Spleen (tissue), 11 donors: ENCODE measurements around the gene NUDT14. TPM values are rescaled to one million over a fixed set of nuclear protein-coding genes. Genes with fewer than 3 reads are reported as not detected.

ENCODE experiments used
- DNase-seq: peaks from one replicate; pipeline ENCODE4 v3.0.0-alpha.2; 2020
- H3K27ac ChIP-seq, 8 donors: fragments of 200-600 bp; sonication (generic) in 7 of 8; 1 replicate in 4 of 8; 2 replicates in 4 of 8; pipeline versions ENCODE4 v1.5.0 to v1.8.0; 2016 to 2021; ENCODE audit warnings: inconsistent platforms in 4 of 8, mild to moderate bottlenecking in 4 of 8, moderate library complexity in 1 of 8
- H3K27me3 ChIP-seq, 7 donors: fragments of 200-600 bp; sonication (generic) in 6 of 7; replicated peaks in 1 of 7; 1 replicate in 4 of 7; 2 replicates in 3 of 7; pipeline versions ENCODE4 v1.5.0 to v1.8.0; 2016 to 2021; ENCODE audit warnings: inconsistent platforms in 3 of 7, mild to moderate bottlenecking in 1 of 7
- H3K36me3 ChIP-seq, 6 donors: fragments of 200-600 bp; sonication (generic) in 5 of 6; 1 replicate in 4 of 6; 2 replicates in 2 of 6; pipeline versions ENCODE4 v1.5.0 to v1.8.0; 2016 to 2021; ENCODE audit warnings: inconsistent platforms in 2 of 6
- H3K4me1 ChIP-seq, 6 donors: fragments of 200-600 bp; sonication (generic) in 5 of 6; 1 replicate in 3 of 6; 2 replicates in 3 of 6; pipeline versions ENCODE4 v1.5.0 to v1.8.0; 2016 to 2021; ENCODE audit warnings: inconsistent platforms in 3 of 6
- H3K4me3 ChIP-seq, 8 donors: fragments of 200-600 bp; sonication (generic) in 7 of 8; 1 replicate in 4 of 8; 2 replicates in 4 of 8; pipeline versions ENCODE4 v1.5.0 to v1.8.0; 2016 to 2021; ENCODE audit warnings: inconsistent platforms in 4 of 8, mild to moderate bottlenecking in 4 of 8, moderate library complexity in 2 of 8
- H3K9me3 ChIP-seq, 8 donors: fragments of 200-600 bp; sonication (generic) in 7 of 8; 1 replicate in 4 of 8; 2 replicates in 4 of 8; pipeline versions ENCODE4 v1.5.0 to v1.8.0; 2016 to 2021; ENCODE audit warnings: inconsistent platforms in 4 of 8
- CTCF ChIP-seq, 11 experiments: fragments of 200-600 bp in 7 of 11; fragments of 450-650 bp in 4 of 11; sonication (generic) in 4 of 11; IDR thresholded peaks in 8 of 11; conservative IDR thresholded peaks in 3 of 11; 1 replicate in 7 of 11; 2 replicates in 4 of 11; pipeline versions ENCODE4 v1.4.0 to v1.8.0; 2016 to 2021; ENCODE audit warnings: antibody characterized with exemption in 11 of 11, inconsistent platforms in 4 of 11, mild to moderate bottlenecking in 1 of 11
- POLR2A ChIP-seq, 3 donors: fragments of 450-650 bp; IDR thresholded peaks; one replicate each; pipeline ENCODE4 v1.5.1; 2017; ENCODE audit warnings: antibody characterized with exemption in 3 of 3, mild to moderate bottlenecking in 1 of 3
- POLR2AphosphoS5 ChIP-seq, 3 donors: sonication (generic); formaldehyde crosslinking; IDR thresholded peaks; one replicate each; pipeline ENCODE4 v1.5.1; 2017; ENCODE audit warnings: antibody characterized with exemption in 3 of 3
- WGBS, 5 donors: extraction: QIAGEN DNeasy Blood & Tissue Kit in 3 of 5; methylation state at CpG; one replicate each; pipeline versions ENCODE4 v1.1.5 to v1.1.7; 2013 to 2018; 5-methylcytosine and 5-hydroxymethylcytosine counted together
- intact Hi-C: fragments of 100-400 bp; cut with DNase I; formaldehyde crosslinking; loops from one replicate; pipeline ENCODE4 v1.15.0; 2023; ENCODE audit warnings: low total_unique reads
- polyA plus RNA-seq, 3 donors: library from polyadenylated mRNA; stranded (reverse); fragments of 200-250 nt; gene quantifications; one replicate each; pipeline ENCODE4 v1.2.1, GENCODE V29; 2013
- total RNA-seq, 7 donors: library from RNA; depleted of rRNA in 3 of 7; stranded (reverse); fragments of >200 nt in 3 of 7; fragmentation: NEBNext Ultra II Directional in 4 of 7; extraction: Animal tissue kit (Norgen Biotek cat#: 25700) in 4 of 7; gene quantifications; one replicate each; pipeline versions ENCODE4 v1.1.0 to v1.2.1, GENCODE V29; 2016 to 2021
- donor health status: healthy with polysubstance abuse.
- donor health status: DM: no; HTN: no; CAD: no; lungs with moderate emphysema.
- donor health status: DM: no; HTN: no; CAD: no.
- donor health status: Bipolar disorder and iron deficiency.
- donor health status: healthy.
- donor health status: DM: no; HTN: no; CAD: no.
- donor health status: DM: yes; HTN: yes; CAD: no.

Gene NUDT14
- total and polyA plus RNA-seq, 10 donors: 10.1 to 31.1 (median 21.5) TPM

GRCh38 chr14:105195051-105195450 lies 13.9 kb upstream of the NUDT14 start:
- H3K9me3 ChIP-seq: no peaks in the 10 kb centered on the region
- H3K36me3 ChIP-seq: no peaks in the 10 kb centered on the region
- H3K27ac ChIP-seq: peak overlapping the region in 3 of 8 donors; percentile 51 to 57 (median 54)
- H3K27me3 ChIP-seq: peaks cover 0 to 88% (median 34%) of the 10 kb centered on the region in 7 donors
- intact Hi-C loops: no loop called here
- no peak overlapping the region for H3K4me3 ChIP-seq
- peaks cover 22 to 74% (median 57%) of the 10 kb centered on the region in 6 donors for H3K4me1 ChIP-seq
- WGBS, 5 donors: 65 to 81% (median 79%) methylated on average over 4 to 10 of the region's 10 CpGs
- TF ChIP-seq POLR2AphosphoS5 (IDR thresholded peaks at IDR 0.05): no peak
- no peak for TF ChIP-seq POLR2A (IDR thresholded peaks at IDR 0.05)
- no peak for TF ChIP-seq CTCF (IDR thresholded peaks at IDR 0.05 in 8 of 11, conservative IDR thresholded peaks at IDR 0.05 in 3 of 11)
- DNase-seq: no peak

- Histone ChIP-seq H3K27ac (peak overlapping the region in 4 of 8 donors; percentile 15 to 57 (median 39)), H3K4me1 (peaks cover 22 to 65% (median 53%) of the 10 kb centered on the region in 6 donors), H3K4me3 (peak overlapping the region in 1 of 8 donors; percentile 25), H3K9me3 (no peaks in the 10 kb centered on the region), H3K27me3 (peaks cover 0 to 79% (median 30%) of the 10 kb centered on the region in 7 donors), H3K36me3 (no peaks in the 10 kb centered on the region)
- no peak for DNase-seq
- intact Hi-C loops: no loop called here
- WGBS, 5 donors: 41 to 48% (median 46%) methylated on average over 13 to 17 of the region's 17 CpGs
- TF ChIP-seq POLR2A (IDR thresholded peaks at IDR 0.05): no peak
These were observed 13.0 kb upstream of the NUDT14 start for GRCh38 chr14:105193916-105194782.

GRCh38 chr14:105192866-105193731 lies 12.0 kb upstream of the NUDT14 start:
- H3K4me3 ChIP-seq: peak overlapping the region in 1 of 8 donors; percentile 25
- no peak for DNase-seq
- TF ChIP-seq CTCF (IDR thresholded peaks at IDR 0.05 in 8 of 11, conservative IDR thresholded peaks at IDR 0.05 in 3 of 11) (no peak), POLR2AphosphoS5 (IDR thresholded peaks at IDR 0.05) (peak in 2 of 3 donors; percentile 29 to 34), POLR2A (IDR thresholded peaks at IDR 0.05) (no peak)
- peak overlapping the region in 4 of 8 donors; percentile 15 to 57 (median 32) for H3K27ac ChIP-seq
- peaks cover 0 to 7% (median 5%) of the 10 kb centered on the region in 8 donors for H3K9me3 ChIP-seq
- whole genome bisulfite sequencing, 5 donors: 7 to 29% (median 11%) methylated on average over 4 to 29 of the region's 29 CpGs
- no peaks in the 10 kb centered on the region for H3K36me3 ChIP-seq
- peaks cover 0 to 72% (median 30%) of the 10 kb centered on the region in 7 donors for H3K27me3 ChIP-seq
- intact Hi-C loops: no loop called here
- H3K4me1 ChIP-seq: peaks cover 22 to 55% (median 46%) of the 10 kb centered on the region in 6 donors

- Histone ChIP-seq H3K27me3 (peaks cover 0 to 40% (median 8%) of the 10 kb centered on the region in 7 donors), H3K27ac (no peak overlapping the region), H3K4me1 (peaks cover 2 to 5% (median 4%) of the 10 kb centered on the region in 6 donors), H3K4me3 (no peak overlapping the region), H3K9me3 (peaks cover 0 to 13% (median 7%) of the 10 kb centered on the region in 8 donors), H3K36me3 (no peaks in the 10 kb centered on the region)
- no peak for DNase-seq
- no peak for TF ChIP-seq POLR2AphosphoS5 (IDR thresholded peaks at IDR 0.05)
- no peak for TF ChIP-seq CTCF (IDR thresholded peaks at IDR 0.05 in 8 of 11, conservative IDR thresholded peaks at IDR 0.05 in 3 of 11)
- no peak for TF ChIP-seq POLR2A (IDR thresholded peaks at IDR 0.05)
- intact Hi-C loops: no loop called here
- 72 to 86% (median 75%) methylated on average over 8 to 14 of the region's 14 CpGs for WGBS, 5 donors
These were observed 6.9 kb upstream of the NUDT14 start for GRCh38 chr14:105187935-105188524.
